DOHH2 (cell line): ENCODE measurements around the gene GPR108.

Experiments used
- H3F3A ChIP-seq: fragments of 200-600 bp; sonication (generic), shearing (Covaris generic); 2 replicates; pipeline ENCODE4 v1.6.0; 2016; ENCODE audit warnings: antibody characterized with exemption, mild to moderate bottlenecking; ENCODE audit not compliant: control insufficient read depth, insufficient read depth
- H3K27ac ChIP-seq: fragments of 200-600 bp; sonication (generic); 2 replicates; pipeline ENCODE4 v1.5.1; 2014; ENCODE audit warnings: low read depth, mild to moderate bottlenecking, low read length, moderate library complexity
- H3K27me3 ChIP-seq: fragments of 200-600 bp; sonication (generic); 2 replicates; pipeline ENCODE4 v1.6.1; 2014; ENCODE audit warnings: mild to moderate bottlenecking, low read length, mixed read lengths; ENCODE audit not compliant: control insufficient read depth
- H3K36me3 ChIP-seq: fragments of 200-600 bp; sonication (generic); 2 replicates; pipeline ENCODE4 v1.6.1; 2014; ENCODE audit warnings: mild to moderate bottlenecking, low read length, moderate library complexity, mixed read lengths; ENCODE audit not compliant: control insufficient read depth
- H3K4me1 ChIP-seq: fragments of 200-600 bp; sonication (generic); 2 replicates; pipeline ENCODE4 v1.6.1; 2014; ENCODE audit warnings: mild to moderate bottlenecking, low read length, mixed read lengths; ENCODE audit not compliant: control insufficient read depth
- H3K4me2 ChIP-seq: fragments of 200-600 bp; sonication (generic); 2 replicates; pipeline ENCODE4 v1.6.0; 2014; ENCODE audit warnings: mild to moderate bottlenecking, low read length, moderate library complexity
- H3K4me3 ChIP-seq: fragments of 200-600 bp; sonication (generic); 2 replicates; pipeline ENCODE4 v1.5.1; 2014; ENCODE audit warnings: mild to moderate bottlenecking, low read length, mixed read lengths
- H3K79me2 ChIP-seq: fragments of 200-600 bp; sonication (generic); 2 replicates; pipeline ENCODE4 v1.6.1; 2014; ENCODE audit warnings: mild to moderate bottlenecking, low read length, mixed read lengths; ENCODE audit not compliant: control insufficient read depth
- H3K9me2 ChIP-seq: fragments of 200-600 bp; sonication (generic); replicated peaks from 2 replicates; pipeline ENCODE4 v1.6.1; 2014; ENCODE audit warnings: mild to moderate bottlenecking, low read length, mixed read lengths; ENCODE audit not compliant: control insufficient read depth
- H3K9me3 ChIP-seq: fragments of 200-600 bp; sonication (generic); 2 replicates; pipeline ENCODE4 v1.6.1; 2014; ENCODE audit warnings: antibody characterized with exemption, low read length, mixed read lengths; ENCODE audit not compliant: control insufficient read depth, insufficient read depth
- H4K20me1 ChIP-seq: fragments of 200-600 bp; sonication (generic); 2 replicates; pipeline ENCODE4 v1.6.0; 2014; ENCODE audit warnings: low read depth, mild to moderate bottlenecking, antibody characterized with exemption, low read length, moderate library complexity; ENCODE audit not compliant: control insufficient read depth, insufficient read depth
- CTCF ChIP-seq: fragments of 200-600 bp; sonication (generic); IDR thresholded peaks from one replicate; pipeline ENCODE4 v1.5.1; 2014; ENCODE audit warnings: antibody characterized with exemption, mild to moderate bottlenecking, low read depth, low read length; ENCODE audit not compliant: poor library complexity, severe bottlenecking
- EZH2phosphoT487 ChIP-seq: fragments of 200-600 bp; sonication (generic); IDR thresholded peaks from 2 replicates; pipeline ENCODE4 v1.6.1; 2017; ENCODE audit warnings: borderline replicate concordance, mild to moderate bottlenecking, antibody characterized with exemption, low read length, moderate library complexity, mixed read lengths

The GPR108 gene

GRCh38 chr19:6730941-6731670, 6.3 kb downstream of the GPR108 start:
- no peaks in the 10 kb centered on the region for H3K9me2 ChIP-seq
- TF ChIP-seq CTCF, result no peak
- TF ChIP-seq EZH2phosphoT487, result no peak
- H3F3A ChIP-seq, result peaks cover 5% of the 10 kb centered on the region; the same call in 1 of the 2 replicates
- no peaks in the 10 kb centered on the region for H3K9me3 ChIP-seq
- H3K79me2 ChIP-seq, result peaks cover 6% of the 10 kb centered on the region
- no peak overlapping the region for H3K27ac ChIP-seq
- H3K36me3 ChIP-seq, result no peaks in the 10 kb centered on the region; the same call in 1 of the 2 replicates
- H3K27me3 ChIP-seq, result no peaks in the 10 kb centered on the region
- no peak overlapping the region for H3K4me2 ChIP-seq
- H3K4me1 ChIP-seq, result peaks cover 27% of the 10 kb centered on the region
- no peak overlapping the region for H3K4me3 ChIP-seq
- H4K20me1 ChIP-seq, result no peaks in the 10 kb centered on the region

DNA sequence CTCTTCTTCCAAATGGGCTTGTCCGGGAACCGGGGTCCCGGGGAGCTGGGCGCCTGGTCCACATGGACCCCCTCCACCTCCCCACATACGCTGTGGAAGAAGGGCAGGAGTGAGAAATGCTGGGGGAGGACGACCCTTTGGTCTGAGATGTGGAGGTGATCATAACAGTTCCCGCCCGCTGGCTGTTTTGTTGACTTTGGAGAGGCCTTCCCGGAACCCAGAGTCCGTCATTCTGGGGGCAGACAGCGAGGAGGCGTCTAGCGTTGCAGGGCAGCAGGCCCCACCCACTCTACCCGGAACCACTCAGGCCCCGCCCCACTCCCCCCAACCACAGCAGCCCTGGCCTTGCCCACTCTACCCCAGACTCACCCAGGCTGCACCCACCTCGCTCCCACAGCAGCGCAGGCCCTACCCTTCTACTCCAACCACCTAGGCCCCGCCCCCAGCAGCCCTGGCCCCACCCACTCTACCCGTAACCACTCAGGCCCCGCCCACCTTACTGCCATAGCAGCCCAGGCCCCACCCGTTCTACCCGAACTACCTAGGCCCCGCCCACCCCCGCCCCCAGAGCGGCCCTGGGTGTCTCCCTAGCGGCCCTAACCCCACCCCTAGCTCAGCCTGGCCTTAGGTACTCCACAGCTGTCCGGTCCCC, 7.1 kb downstream of the GPR108 start:
- peaks cover 23% of the 10 kb centered on the region for H3K4me1 ChIP-seq
- no peak overlapping the region for H3K4me2 ChIP-seq

DNA sequence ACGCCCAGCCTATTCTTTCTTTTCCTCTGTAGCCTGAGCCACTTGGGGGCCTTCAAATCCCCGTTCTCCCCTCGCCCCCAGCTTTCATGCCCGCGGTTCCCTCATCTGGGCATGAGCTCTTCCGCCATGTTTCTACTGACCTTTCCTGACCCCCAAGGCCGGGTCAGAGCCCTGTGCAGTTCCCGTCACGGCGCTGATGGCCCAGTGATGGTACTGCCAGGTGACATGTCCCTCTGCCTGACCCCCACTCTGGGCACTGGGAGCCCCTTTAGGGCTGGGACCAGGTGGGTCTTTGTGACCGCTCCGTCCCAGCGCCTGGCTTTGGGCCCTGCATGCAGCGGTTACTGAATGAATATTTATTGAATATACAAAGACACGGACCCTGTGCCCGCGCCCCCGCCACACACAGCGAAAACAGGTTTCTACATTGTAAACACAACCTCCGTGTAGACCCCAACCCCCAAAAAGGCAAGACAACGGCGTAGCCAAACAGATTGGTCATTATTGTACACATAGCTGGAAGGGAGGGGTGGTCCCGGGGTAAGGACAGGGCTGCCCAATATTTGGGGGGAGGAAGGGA, 7.7 kb downstream of the GPR108 start:
- Histone ChIP-seq H3K9me2 (no peaks in the 10 kb centered on the region), H3K4me1 (peaks cover 29% of the 10 kb centered on the region), H3F3A (peaks cover 5% of the 10 kb centered on the region; the same call in 1 of the 2 replicates), H3K9me3 (no peaks in the 10 kb centered on the region), H3K79me2 (no peaks in the 10 kb centered on the region), H3K4me3 (no peak overlapping the region), H3K27me3 (no peaks in the 10 kb centered on the region), H4K20me1 (no peaks in the 10 kb centered on the region), H3K4me2 (no peak overlapping the region), H3K27ac (no peak overlapping the region), H3K36me3 (no peaks in the 10 kb centered on the region; the same call in 1 of the 2 replicates)
- TF ChIP-seq CTCF, result no peak
- TF ChIP-seq EZH2phosphoT487, result no peak

More for the DNA sequence above, 7.1 kb downstream of the GPR108 start:
- no peaks in the 10 kb centered on the region for H3K9me2 ChIP-seq
- no peak for TF ChIP-seq CTCF
- TF ChIP-seq EZH2phosphoT487, result no peak
- no peaks in the 10 kb centered on the region for H4K20me1 ChIP-seq
- peaks cover 5% of the 10 kb centered on the region; the same call in 1 of the 2 replicates for H3F3A ChIP-seq
- no peaks in the 10 kb centered on the region; the same call in 1 of the 2 replicates for H3K36me3 ChIP-seq
- no peak overlapping the region for H3K27ac ChIP-seq
- no peaks in the 10 kb centered on the region for H3K79me2 ChIP-seq
- H3K9me3 ChIP-seq, result no peaks in the 10 kb centered on the region
- no peaks in the 10 kb centered on the region for H3K27me3 ChIP-seq
- no peak overlapping the region for H3K4me3 ChIP-seq
